RWPE2 (cell line): Measurements from ENCODE around the gene ARGLU1.

Experiments used
- ATAC-seq: fragments of 200-7000 bp; cut with Tn5 transposase; 3 replicates; pipeline ENCODE4 v1.9.1; 2021; ENCODE audit warnings: low read depth
- DNase-seq: peaks from one replicate; pipeline ENCODE4 v3.0.0-alpha.2; 2020; ENCODE audit warnings: low spot score
- H3K27ac ChIP-seq: fragments of 450-650 bp; 2 replicates; pipeline ENCODE4 v1.5.1; 2017; ENCODE audit warnings: mild to moderate bottlenecking; ENCODE audit not compliant: poor library complexity, severe bottlenecking
- H3K27me3 ChIP-seq: fragments of 250-450 bp; sonication (Bioruptor Pico); 2 replicates; pipeline ENCODE4 v1.5.1; 2021; ENCODE audit warnings: mild to moderate bottlenecking, moderate library complexity; ENCODE audit not compliant: insufficient read depth, poor library complexity, severe bottlenecking
- H3K36me3 ChIP-seq: fragments of 250-450 bp; sonication (Bioruptor Pico); 2 replicates; pipeline ENCODE4 v1.5.1; 2020; ENCODE audit warnings: low read depth, mild to moderate bottlenecking, moderate library complexity
- H3K4me1 ChIP-seq: fragments of 250-450 bp; sonication (Bioruptor Pico); 2 replicates; pipeline ENCODE4 v1.5.1; 2021; ENCODE audit warnings: mild to moderate bottlenecking, moderate library complexity; ENCODE audit not compliant: insufficient read depth, poor library complexity, severe bottlenecking
- H3K4me3 ChIP-seq: fragments of 250-450 bp; sonication (Bioruptor Pico); 2 replicates; pipeline ENCODE4 v1.5.1; 2021; ENCODE audit warnings: mild to moderate bottlenecking, moderate library complexity; ENCODE audit not compliant: severe bottlenecking
- H3K9me3 ChIP-seq: fragments of 250-450 bp; sonication (Bioruptor Pico); 2 replicates; pipeline ENCODE4 v1.5.1; 2021; ENCODE audit warnings: mild to moderate bottlenecking, moderate library complexity; ENCODE audit not compliant: severe bottlenecking
- CTCF ChIP-seq: fragments of 450-650 bp; IDR thresholded peaks from one replicate; pipeline ENCODE4 v1.5.1; 2017; ENCODE audit warnings: mild to moderate bottlenecking, moderate library complexity; ENCODE audit not compliant: poor library complexity, severe bottlenecking

The ARGLU1 gene

GRCh38 chr13:106596275-106596937, 28.5 kb upstream of the ARGLU1 start:
- Histone ChIP-seq H3K9me3 (no peaks in the 10 kb centered on the region), H3K27ac (no peak overlapping the region), H3K36me3 (no peaks in the 10 kb centered on the region), H3K4me1 (no peaks in the 10 kb centered on the region), H3K27me3 (no peaks in the 10 kb centered on the region), H3K4me3 (no peak overlapping the region)
- no peak for TF ChIP-seq CTCF
- ATAC-seq = no peak
- DNase-seq = no peak

- no peak for TF ChIP-seq CTCF
- DNase-seq (no peak), ATAC-seq (no peak)
- H3K9me3 ChIP-seq = no peaks in the 10 kb centered on the region
- H3K4me1 ChIP-seq = no peaks in the 10 kb centered on the region
- H3K36me3 ChIP-seq = no peaks in the 10 kb centered on the region
- H3K4me3 ChIP-seq = no peak overlapping the region
- H3K27ac ChIP-seq = no peak overlapping the region
- H3K27me3 ChIP-seq = no peaks in the 10 kb centered on the region
These were observed 27.7 kb upstream of the ARGLU1 start for GRCh38 chr13:106595625-106596024.

GRCh38 chr13:106594980-106595379, 27.0 kb upstream of the ARGLU1 start:
- H3K4me3 ChIP-seq = no peak overlapping the region
- H3K4me1 ChIP-seq = no peaks in the 10 kb centered on the region
- no peaks in the 10 kb centered on the region for H3K9me3 ChIP-seq
- no peaks in the 10 kb centered on the region for H3K36me3 ChIP-seq
- no peak for TF ChIP-seq CTCF
- no peak overlapping the region for H3K27ac ChIP-seq
- H3K27me3 ChIP-seq = no peaks in the 10 kb centered on the region
- DNase-seq (no peak), ATAC-seq (no peak)

- Histone ChIP-seq H3K36me3 (no peaks in the 10 kb centered on the region), H3K9me3 (no peaks in the 10 kb centered on the region), H3K4me1 (no peaks in the 10 kb centered on the region), H3K4me3 (no peak overlapping the region), H3K27me3 (no peaks in the 10 kb centered on the region), H3K27ac (no peak overlapping the region)
- TF ChIP-seq CTCF = no peak
- ATAC-seq (no peak), DNase-seq (no peak)
These were observed 25.2 kb upstream of the ARGLU1 start for GRCh38 chr13:106593132-106593531.

- H3K9me3 ChIP-seq = no peaks in the 10 kb centered on the region
- DNase-seq = no peak
- no peaks in the 10 kb centered on the region for H3K36me3 ChIP-seq
- no peak for TF ChIP-seq CTCF
- H3K4me1 ChIP-seq = no peaks in the 10 kb centered on the region
- ATAC-seq = no peak
- H3K27ac ChIP-seq = no peak overlapping the region
- H3K27me3 ChIP-seq = no peaks in the 10 kb centered on the region
- no peak overlapping the region for H3K4me3 ChIP-seq
These were observed 23.4 kb upstream of the ARGLU1 start for GRCh38 chr13:106591299-106591698.
